Endothelial cell of umbilical vein (primary cell): ENCODE measurements around the gene ZFY. TPM values are rescaled to one million over a fixed set of nuclear protein-coding genes. Genes with fewer than 3 reads are reported as not detected.

Experiments
- BruUV-seq: library from RNA; stranded (reverse); fragments of 400-500 nt; replicated peaks from 2 replicates; lab custom pipeline; 2021; lab: Mats Ljungman, UMichigan
- CTCF ChIA-PET: fragments of 300-600, 350-600 bp; sonication (Branson Sonifier 250); formaldehyde crosslinking; loops from one replicate; lab custom pipeline; 2021; ENCODE audit warnings: antibody characterized with exemption, inconsistent platforms; lab: Charles Lee
- POLR2A ChIA-PET: fragments of 300-600, 350-600 bp; sonication (Branson Sonifier 250); formaldehyde crosslinking; loops from one replicate; lab custom pipeline; 2021; ENCODE audit warnings: antibody characterized with exemption, inconsistent platforms; lab: Charles Lee
- DNase-seq: peaks from one replicate; pipeline ENCODE4 v3.0.0-alpha.2; 2011; ENCODE audit warnings: low read depth, low spot score
- FAIRE-seq: peaks from 2 replicates; lab custom pipeline; 2011; peaks lifted over from hg19 to GRCh38; lab: Jason Lieb, UNC
- H2AFZ ChIP-seq: 2 replicates; pipeline ENCODE4 v1.6.0; 2012; ENCODE audit warnings: low read depth, low read length, control low read depth, inconsistent platforms
- H3K27ac ChIP-seq: 2 replicates; pipeline ENCODE4 v1.5.1; 2011; ENCODE audit warnings: low read depth, mild to moderate bottlenecking, control low read depth, low read length, moderate library complexity; ENCODE audit not compliant: insufficient read depth
- H3K27me3 ChIP-seq, 2 experiments: 2 replicates each; pipeline versions ENCODE4 v1.6.0 to v1.6.1; 2011; ENCODE audit warnings: low read length in 2 of 2, mixed read lengths in 1 of 2; ENCODE audit not compliant: control insufficient read depth in 2 of 2, insufficient read depth in 2 of 2
- H3K36me3 ChIP-seq, 2 experiments: 2 replicates in 1 of 2; 3 replicates in 1 of 2; pipeline ENCODE4 v1.5.1; 2011; ENCODE audit warnings: low read length in 2 of 2, mild to moderate bottlenecking in 1 of 2, moderate library complexity in 1 of 2; ENCODE audit not compliant: control insufficient read depth in 2 of 2, insufficient read depth in 2 of 2; ENCODE audit errors: extremely low read depth in 1 of 2
- H3K4me1 ChIP-seq: 3 replicates; pipeline ENCODE4 v1.5.1; 2011; ENCODE audit warnings: mild to moderate bottlenecking, low read length; ENCODE audit not compliant: control insufficient read depth, insufficient read depth; ENCODE audit errors: extremely low read depth
- H3K4me2 ChIP-seq: 2 replicates; pipeline ENCODE4 v1.6.1; 2011; ENCODE audit warnings: low read length, control low read depth, mixed read lengths; ENCODE audit not compliant: insufficient read depth
- H3K4me3 ChIP-seq, 3 experiments: fragments of 200-600 bp in 1 of 3; sonication (generic), shearing (Covaris generic) in 1 of 3; replicated peaks in 1 of 3; 2 replicates each; pipeline ENCODE4 v1.5.1; 2011 to 2016; ENCODE audit warnings: control low read depth in 3 of 3, low read length in 3 of 3, mild to moderate bottlenecking in 2 of 3, inconsistent platforms in 1 of 3, low read depth in 1 of 3, moderate library complexity in 1 of 3; ENCODE audit not compliant: insufficient read depth in 1 of 3
- H3K79me2 ChIP-seq: 2 replicates; pipeline ENCODE4 v1.6.0; 2012; ENCODE audit warnings: low read length, inconsistent platforms; ENCODE audit not compliant: control insufficient read depth, insufficient read depth
- H3K9ac ChIP-seq: replicated peaks from 2 replicates; pipeline ENCODE3; 2011; ENCODE audit warnings: low read length, control low read depth; ENCODE audit not compliant: insufficient read depth; ENCODE audit errors: extremely low read depth
- H3K9me1 ChIP-seq: replicated peaks from 3 replicates; pipeline ENCODE4 v1.6.0; 2011; ENCODE audit warnings: mild to moderate bottlenecking, low read length; ENCODE audit not compliant: control insufficient read depth, insufficient read depth; ENCODE audit errors: extremely low read depth
- H3K9me3 ChIP-seq: replicated peaks from 2 replicates; pipeline ENCODE4 v1.5.1; 2012; ENCODE audit warnings: low read length, inconsistent platforms; ENCODE audit not compliant: control insufficient read depth, insufficient read depth
- H4K20me1 ChIP-seq: replicated peaks from 2 replicates; pipeline ENCODE3; 2011; ENCODE audit warnings: mild to moderate bottlenecking, low read length; ENCODE audit not compliant: control insufficient read depth, insufficient read depth; ENCODE audit errors: extremely low read depth
- CTCF ChIP-seq, 2 donors: IDR thresholded peaks; 1 replicate in 1 of 2; 2 replicates in 1 of 2; pipeline ENCODE4 v1.5.1; 2011; ENCODE audit warnings: low read length in 2 of 2, mild to moderate bottlenecking in 2 of 2, moderate library complexity in 2 of 2, control low read depth in 1 of 2, inconsistent platforms in 1 of 2, low read depth in 1 of 2; ENCODE audit not compliant: insufficient read depth in 1 of 2; ENCODE audit errors: extremely low read depth in 1 of 2
- EZH2 ChIP-seq: IDR thresholded peaks from 2 replicates; pipeline ENCODE4 v1.6.1; 2012; ENCODE audit warnings: borderline replicate concordance, low read depth, mild to moderate bottlenecking, moderate library complexity, low read length, inconsistent platforms; ENCODE audit not compliant: severe bottlenecking
- FOS ChIP-seq: IDR thresholded peaks from 2 replicates; pipeline ENCODE4 v1.6.1; 2011; ENCODE audit warnings: mild to moderate bottlenecking, low read length, moderate library complexity, borderline replicate concordance; ENCODE audit not compliant: insufficient read depth
- GATA2 ChIP-seq: IDR thresholded peaks from 2 replicates; pipeline ENCODE4 v1.7.0; 2011; ENCODE audit warnings: low read depth, mild to moderate bottlenecking, moderate library complexity, mixed read lengths, low read length; ENCODE audit not compliant: insufficient read length, insufficient read depth
- MYC ChIP-seq: IDR thresholded peaks from one replicate; pipeline ENCODE4 v1.6.1; 2011; ENCODE audit warnings: mild to moderate bottlenecking, low read depth, low read length
- dilution Hi-C: fragments of 300-500 bp; cut with MboI; formaldehyde crosslinking; loops from one replicate; pipeline ENCODE4 v1.15.0; 2019; ENCODE audit warnings: low sequenced_read_pairs; ENCODE audit not compliant: extremely low pct_ligation_motif_present
- intact Hi-C: fragments of 100-400 bp; cut with micrococcal nuclease; formaldehyde crosslinking; loops from one replicate; pipeline ENCODE4 v1.10.0; 2022
- polyA plus RNA-seq, 4 experiments: library from polyadenylated mRNA; depleted of rRNA in 3 of 4; stranded (reverse) in 3 of 4; unstranded in 1 of 4; fragments of >200 nt; gene quantifications; 2 replicates each; pipeline versions ENCODE4 v1.2.1 to v1.2.3, GENCODE V29; 2011 to 2012; ENCODE audit warnings: missing spikeins in 1 of 4
- total RNA-seq: library from RNA; stranded (reverse); gene quantifications from 2 replicates; pipeline ENCODE4 v1.2.3, GENCODE V29; 2021

The ZFY gene
- total and polyA plus RNA-seq, 2 donors (not counting 3 experiments of a cell fraction or from before 2014, with no cell fraction given): 3.1 to 10.8 TPM

GRCh38 chrY:2887386-2887785 is 47.8 kb upstream of the ZFY start:
- Histone ChIP-seq H3K36me3 (no peaks in the 10 kb centered on the region), H3K79me2 (no peaks in the 10 kb centered on the region), H3K4me3 (no peak overlapping the region), H3K9me3 (no peaks in the 10 kb centered on the region), H3K27ac (peak overlapping the region; percentile 98), H3K9me1 (no peaks in the 10 kb centered on the region), H3K4me1 (peaks cover 22% of the 10 kb centered on the region), H4K20me1 (no peaks in the 10 kb centered on the region), H3K4me2 (peak overlapping the region; percentile 75), H3K27me3 (no peaks in the 10 kb centered on the region), H2AFZ (no peak overlapping the region), H3K9ac (peak overlapping the region; percentile 58)
- ChIA-PET POLR2A (no interaction called here), CTCF (interaction anchor here (1.1 to 1.3 kb wide), 2 partner anchors 29 to 49 kb away, joined by 3 to 4 read pairs; no protein-coding TSS in a partner anchor)
- peak; percentile 98 for FAIRE-seq
- TF ChIP-seq FOS: no peak
- TF ChIP-seq GATA2: no peak
- DNase-seq: peak; percentile 61
- intact Hi-C loops: loop anchor here (1.0 to 5.0 kb wide), 2 partner anchors 48 to 115 kb away; partner anchors contain the start of gene ZFY
- no TSS peak for BruUV-seq
- dilution Hi-C loops: no loop called here

- H2AFZ ChIP-seq: peak overlapping the region; percentile 24
- no peak overlapping the region for H3K4me3 ChIP-seq
- ChIA-PET POLR2A (no interaction called here), CTCF (interaction anchor here (1.1 to 1.3 kb wide), 2 partner anchors 30 to 48 kb away, joined by 3 to 4 read pairs; no protein-coding TSS in a partner anchor)
- H3K9ac ChIP-seq: peak overlapping the region; percentile 58
- peak overlapping the region; percentile 75 for H3K4me2 ChIP-seq
- no peaks in the 10 kb centered on the region for H4K20me1 ChIP-seq
- H3K9me3 ChIP-seq: no peaks in the 10 kb centered on the region
- H3K27ac ChIP-seq: peak overlapping the region; percentile 98
- intact Hi-C loops: loop anchor here (1.0 to 5.0 kb wide), 2 partner anchors 47 to 114 kb away; partner anchors contain the start of gene ZFY
- H3K79me2 ChIP-seq: no peaks in the 10 kb centered on the region
- TF ChIP-seq MYC (no peak), CTCF (IDR thresholded peaks at IDR 0.05; ENCODE audit: extremely low read depth in 1 of 2, insufficient read depth in 1 of 2, low read depth in 1 of 2, low read length in 2 of 2) (no peak), EZH2 (no peak)
- H3K4me1 ChIP-seq: peaks cover 22% of the 10 kb centered on the region
- dilution Hi-C loops: no loop called here
- BruUV-seq: TSS peak; percentile 67
- DNase-seq (peak; percentile 26), FAIRE-seq (peak; percentile 64)
- H3K9me1 ChIP-seq: no peaks in the 10 kb centered on the region
- no peaks in the 10 kb centered on the region for H3K36me3 ChIP-seq
- H3K27me3 ChIP-seq: no peaks in the 10 kb centered on the region
These were observed 47.2 kb upstream of the ZFY start for GRCh38 chrY:2887955-2888354.
